WI38 (cell line): ENCODE measurements around the gene RAPGEF4.

Experiments
- H3K4me3 ChIP-seq: 2 replicates; pipeline ENCODE4 v1.5.1; 2011; ENCODE audit warnings: low read depth, mild to moderate bottlenecking, control low read depth, low read length
- CTCF ChIP-seq: IDR thresholded peaks from 2 replicates; pipeline ENCODE4 v1.5.1; 2012; ENCODE audit warnings: low read depth, mild to moderate bottlenecking, control low read depth, low read length

Gene RAPGEF4

GRCh38 chr2:173079141-173079540 is 343.5 kb downstream of the RAPGEF4 start:
- no peak for TF ChIP-seq CTCF
- no peak overlapping the region; the same call in 1 of the 2 replicates for H3K4me3 ChIP-seq

DNA sequence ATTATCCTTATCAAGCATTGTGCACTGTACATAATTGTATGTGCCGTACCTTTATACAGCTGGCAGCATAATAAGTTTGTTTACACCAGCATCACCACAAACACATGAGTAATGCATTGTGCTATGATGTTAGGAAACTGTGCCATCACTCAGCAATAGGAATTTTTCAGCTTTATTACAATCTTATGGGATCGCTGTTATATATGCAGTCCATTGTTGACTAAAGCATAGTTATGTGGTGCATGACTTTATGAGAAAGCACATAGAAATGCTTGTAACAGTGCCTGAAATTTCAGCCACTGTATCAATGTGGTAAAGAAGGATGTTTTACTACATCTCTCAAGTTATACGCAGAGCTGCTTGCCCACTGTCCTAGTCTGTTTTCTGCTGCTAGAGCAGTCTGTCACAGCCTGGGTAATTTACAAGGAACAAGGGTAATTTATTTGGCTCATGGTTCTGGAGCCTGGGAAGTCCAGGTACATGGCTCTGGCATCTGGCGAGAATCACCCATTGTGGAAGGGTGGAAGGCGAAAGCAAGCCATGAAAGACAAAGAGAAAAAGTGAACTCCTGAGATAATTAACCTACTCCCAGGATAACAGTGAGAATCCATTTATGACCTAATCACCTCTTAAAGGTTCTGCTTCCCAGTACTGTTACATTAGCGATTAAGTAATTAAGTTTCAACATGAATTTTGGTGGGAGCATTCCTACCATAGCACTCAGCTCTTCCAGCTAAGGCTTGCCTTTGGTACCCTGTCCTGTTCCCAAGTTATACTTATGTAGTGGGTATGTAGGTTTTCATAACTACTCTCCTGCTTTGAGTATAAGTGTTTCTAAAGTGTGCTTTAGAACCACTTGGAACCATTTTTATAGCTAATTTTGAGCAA is 344.6 kb downstream of the RAPGEF4 start:
- H3K4me3 ChIP-seq, result peak overlapping the region; percentile 11; the same call in 1 of the 2 replicates
- TF ChIP-seq CTCF, result no peak

DNA sequence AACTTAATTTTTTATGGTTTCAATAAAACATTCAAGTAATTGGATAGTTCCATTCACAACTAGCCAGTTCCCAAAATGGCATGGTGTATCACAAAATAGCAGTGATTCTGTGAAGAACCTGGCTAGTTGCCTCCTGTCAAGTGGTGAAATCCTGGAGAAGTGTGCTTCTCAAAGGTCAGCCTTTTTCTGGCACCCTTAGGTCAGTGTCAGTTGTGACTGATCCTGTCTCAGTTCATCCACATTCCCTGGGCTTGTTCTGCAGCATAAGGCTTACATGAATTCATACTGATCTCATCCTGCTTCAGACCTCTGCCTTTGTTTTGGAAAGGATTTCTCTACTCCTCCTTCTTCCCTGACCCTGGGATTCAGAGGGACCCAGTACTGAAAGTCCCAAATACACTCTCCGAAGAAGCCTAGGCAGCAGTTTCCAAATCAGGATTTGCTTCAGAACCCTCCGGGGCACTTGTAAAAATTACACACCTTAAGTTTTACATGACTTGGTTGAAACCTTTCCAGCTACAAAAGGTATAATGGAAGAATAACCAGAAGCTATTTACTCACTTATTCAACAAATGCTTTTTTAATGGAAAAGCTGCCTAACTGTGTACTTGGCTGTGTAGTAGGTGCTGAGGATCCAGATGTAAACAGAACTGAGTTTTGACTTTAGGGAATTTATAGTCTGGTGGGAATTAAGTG is 351.0 kb downstream of the RAPGEF4 start:
- TF ChIP-seq CTCF, result no peak
- no peak overlapping the region for H3K4me3 ChIP-seq

DNA sequence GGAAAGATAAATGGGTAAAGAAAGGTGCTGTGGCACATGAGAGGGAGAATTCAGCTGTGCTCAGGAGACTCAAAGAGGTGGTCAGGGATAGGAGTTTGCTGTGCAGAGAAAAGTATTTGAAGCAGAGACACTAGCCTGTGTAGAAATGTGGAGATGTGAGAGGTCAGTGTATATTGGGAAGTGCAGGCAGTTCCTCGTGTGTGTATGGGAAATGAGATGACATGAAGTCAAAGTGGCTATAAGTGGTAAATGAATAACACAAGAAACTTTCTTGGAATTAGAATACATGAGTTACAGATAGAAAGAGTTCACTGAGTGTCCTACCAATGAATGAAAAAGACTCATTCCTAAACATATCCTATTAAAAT is 351.6 kb downstream of the RAPGEF4 start:
- no peak for TF ChIP-seq CTCF
- no peak overlapping the region for H3K4me3 ChIP-seq

DNA sequence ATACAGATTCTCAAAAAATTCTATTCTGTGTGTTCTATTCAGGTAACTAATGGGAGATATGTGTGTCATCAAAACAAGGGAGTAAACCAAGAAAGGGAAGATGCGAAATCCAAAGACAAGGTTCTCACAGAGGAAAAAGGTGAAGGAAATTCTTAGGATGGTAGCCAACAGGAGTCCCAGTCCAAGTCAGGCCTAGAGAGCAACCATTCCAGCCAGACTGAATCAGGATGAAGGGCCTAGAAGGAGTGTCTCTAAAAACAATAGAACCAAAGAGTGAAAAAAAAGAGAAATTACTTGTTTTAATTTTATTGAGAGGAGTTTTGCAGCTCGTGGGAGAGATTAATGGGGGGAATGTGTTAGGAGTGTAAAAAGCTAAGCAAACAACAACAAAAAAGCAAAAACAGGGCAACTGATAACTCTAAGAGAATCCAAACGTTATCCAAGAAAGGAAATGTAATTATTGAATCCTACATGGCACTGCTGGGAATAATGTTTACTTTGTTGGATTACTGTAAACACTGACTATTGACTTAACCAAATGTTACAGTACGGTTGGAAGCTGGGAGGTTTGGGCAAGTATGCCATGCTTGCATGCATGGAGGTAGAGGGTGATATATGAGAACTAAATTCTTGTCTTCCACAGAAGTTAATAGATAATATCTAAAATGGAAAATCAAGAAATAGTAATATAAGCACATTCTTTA is 352.3 kb downstream of the RAPGEF4 start:
- H3K4me3 ChIP-seq, result no peak overlapping the region
- no peak for TF ChIP-seq CTCF

DNA sequence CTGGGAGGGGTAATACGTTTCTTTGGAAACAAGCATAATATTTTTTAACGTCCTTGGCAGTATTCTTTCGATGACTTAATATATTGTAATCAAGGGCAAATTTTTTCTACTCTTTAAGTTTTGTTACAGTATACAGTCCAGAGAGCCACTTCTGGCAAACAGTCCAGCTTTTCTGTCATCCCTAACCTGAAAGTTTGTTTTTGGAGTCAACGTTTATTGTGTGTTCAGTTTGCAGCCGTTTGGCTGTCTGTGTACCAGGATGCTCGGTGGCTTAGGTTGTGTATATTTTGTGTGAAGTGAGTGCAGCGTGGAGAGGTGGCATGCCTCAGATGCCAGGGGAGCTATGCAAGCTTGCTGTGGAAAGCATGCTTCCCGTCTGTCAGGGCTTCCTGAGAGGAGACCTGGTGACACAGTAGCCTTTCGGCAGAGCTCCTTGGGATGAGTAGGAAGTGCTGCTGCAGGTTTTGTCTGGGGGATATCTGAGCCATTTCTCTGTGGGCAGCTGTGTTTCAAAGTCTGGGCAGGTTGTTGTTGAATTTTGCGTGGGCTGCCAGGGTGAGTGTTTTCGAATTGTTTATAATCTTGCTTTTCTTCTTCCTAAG is 354.7 kb downstream of the RAPGEF4 start:
- TF ChIP-seq CTCF, result no peak

More for the DNA sequence above, 354.7 kb downstream of the RAPGEF4 start:
- H3K4me3 ChIP-seq, result peak overlapping the region; percentile 33
